Measurements from ENCODE around the gene OR13C4. TPM values are rescaled to one million over a fixed set of nuclear protein-coding genes. Genes with fewer than 3 reads are reported as not detected.

The OR13C4 gene
- total and polyA plus RNA-seq, 2 of the 4 experiments (the other 2 are of a cell fraction) = not detected

DNA sequence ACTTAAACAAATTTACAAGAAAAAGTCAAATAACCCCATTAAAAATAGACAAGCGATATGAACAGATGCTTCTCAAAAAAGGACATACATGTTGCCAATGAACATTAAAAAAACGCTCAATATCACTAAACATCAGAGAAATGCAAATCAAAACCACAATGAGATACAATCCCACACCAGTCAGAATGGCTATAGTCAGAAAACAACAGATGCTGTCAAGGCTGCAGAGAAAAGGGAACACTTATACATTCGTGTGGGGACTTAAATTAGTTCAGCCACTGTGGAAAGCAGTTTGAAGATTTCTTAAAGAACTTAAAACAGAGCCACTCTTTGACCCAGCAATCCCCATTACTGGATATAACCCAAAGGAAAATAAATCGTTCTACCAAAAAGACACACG, 12.1 kb downstream of the OR13C4 start:
- Histone ChIP-seq H3K9me3 (ENCODE audit: control insufficient read depth, insufficient read depth, low read length) (peaks cover 3% of the 10 kb centered on the region; the same call in 1 of the 2 replicates), H3K4me3 (ENCODE audit: insufficient read depth, low read depth, low read length) (no peak overlapping the region), H2BK5ac (ENCODE audit: low read depth, low read length, poor library complexity, severe bottlenecking) (no peak overlapping the region), H3K36me3 (ENCODE audit: control insufficient read depth, insufficient read depth, low read length) (no peaks in the 10 kb centered on the region), H3K18ac (ENCODE audit: low read depth, low read length) (no peak overlapping the region), H4K91ac (ENCODE audit: insufficient read depth, low read depth, low read length) (no peak overlapping the region), H3K14ac (replicated peaks; ENCODE audit: low read depth, low read length) (no peak overlapping the region), H3K23ac (ENCODE audit: low read depth, low read length) (no peak overlapping the region), H3K9me1 (ENCODE audit: insufficient read depth, low read length) (no peaks in the 10 kb centered on the region), H2AK9ac (replicated peaks; ENCODE audit: low read depth, low read length, poor library complexity) (no peak overlapping the region), H3K4ac (ENCODE audit: low read depth, low read length) (no peak overlapping the region), H4K8ac (ENCODE audit: low read depth in 2 of 2, low read length in 2 of 2) (no peak overlapping the region), H3K27me3 (ENCODE audit: control insufficient read depth, insufficient read depth, low read length) (no peaks in the 10 kb centered on the region), H3K9ac (ENCODE audit: low read depth, low read length) (no peak overlapping the region), H2AFZ (replicated peaks; ENCODE audit: low read length, poor library complexity) (no peak overlapping the region), H2BK120ac (ENCODE audit: low read depth, low read length) (no peak overlapping the region), H4K5ac (ENCODE audit: low read depth, low read length) (no peak overlapping the region), H3K79me1 (ENCODE audit: low read depth in 1 of 2, low read length in 2 of 2) (no peaks in the 10 kb centered on the region), H3K4me1 (ENCODE audit: control insufficient read depth, insufficient read depth, low read length) (no peaks in the 10 kb centered on the region), H4K20me1 (ENCODE audit: insufficient read depth, low read length) (no peaks in the 10 kb centered on the region), H2BK20ac (ENCODE audit: low read depth, low read length) (no peak overlapping the region), H3K56ac (ENCODE audit: extremely low read depth, insufficient read depth, low read length) (no peak overlapping the region), H2BK15ac (ENCODE audit: low read depth, low read length) (no peak overlapping the region), H2AK5ac (ENCODE audit: low read depth, low read length) (no peak overlapping the region), H3K4me2 (ENCODE audit: low read depth, low read length) (no peak overlapping the region), H3K27ac (ENCODE audit: insufficient read depth, low read length) (no peak overlapping the region)
- CTCF ChIA-PET = no interaction called here
- BruUV-seq (replicated peaks) = no TSS peak
- dilution Hi-C loops (cut with HindIII; ENCODE audit: low sequenced_read_pairs, unreplicated experiment) = no loop called here
- TF ChIP-seq MAZ (IDR thresholded peaks at IDR 0.05; ENCODE audit: borderline replicate concordance, low read depth, low read length) (no peak), CEBPB (IDR thresholded peaks at IDR 0.05; ENCODE audit: low read depth, low read length) (no peak), NFE2L2 (IDR thresholded peaks at IDR 0.05; ENCODE audit: low read depth, low read length) (no peak), SMC3 (IDR thresholded peaks at IDR 0.05; ENCODE audit: low read depth, low read length) (no peak), RAD21 (IDR thresholded peaks at IDR 0.05; ENCODE audit: low read length) (no peak), RCOR1 (IDR thresholded peaks at IDR 0.05; ENCODE audit: insufficient replicate concordance, low read length) (no peak), RFX5 (IDR thresholded peaks at IDR 0.05; ENCODE audit: low read depth, low read length) (no peak), BHLHE40 (IDR thresholded peaks at IDR 0.05; ENCODE audit: low read depth, low read length) (no peak), POLR2A (IDR thresholded peaks at IDR 0.05; ENCODE audit: low read depth, low read length) (no peak), FOS (IDR thresholded peaks at IDR 0.05; ENCODE audit: low read depth, low read length) (no peak), MAFK (IDR thresholded peaks at IDR 0.05; ENCODE audit: low read depth, low read length) (no peak), MXI1 (IDR thresholded peaks at IDR 0.05; ENCODE audit: borderline replicate concordance, low read depth, low read length) (no peak), CHD1 (IDR thresholded peaks at IDR 0.05; ENCODE audit: low read depth, low read length) (no peak)
- TF ChIP-seq, protein P1, sequence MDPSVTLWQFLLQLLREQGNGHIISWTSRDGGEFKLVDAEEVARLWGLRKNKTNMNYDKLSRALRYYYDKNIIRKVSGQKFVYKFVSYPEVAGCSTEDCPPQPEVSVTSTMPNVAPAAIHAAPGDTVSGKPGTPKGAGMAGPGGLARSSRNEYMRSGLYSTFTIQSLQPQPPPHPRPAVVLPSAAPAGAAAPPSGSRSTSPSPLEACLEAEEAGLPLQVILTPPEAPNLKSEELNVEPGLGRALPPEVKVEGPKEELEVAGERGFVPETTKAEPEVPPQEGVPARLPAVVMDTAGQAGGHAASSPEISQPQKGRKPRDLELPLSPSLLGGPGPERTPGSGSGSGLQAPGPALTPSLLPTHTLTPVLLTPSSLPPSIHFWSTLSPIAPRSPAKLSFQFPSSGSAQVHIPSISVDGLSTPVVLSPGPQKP (IDR thresholded peaks at IDR 0.05; ENCODE audit: borderline replicate concordance, low read depth, low read length) = no peak
- TF ChIP-seq, protein P2, sequence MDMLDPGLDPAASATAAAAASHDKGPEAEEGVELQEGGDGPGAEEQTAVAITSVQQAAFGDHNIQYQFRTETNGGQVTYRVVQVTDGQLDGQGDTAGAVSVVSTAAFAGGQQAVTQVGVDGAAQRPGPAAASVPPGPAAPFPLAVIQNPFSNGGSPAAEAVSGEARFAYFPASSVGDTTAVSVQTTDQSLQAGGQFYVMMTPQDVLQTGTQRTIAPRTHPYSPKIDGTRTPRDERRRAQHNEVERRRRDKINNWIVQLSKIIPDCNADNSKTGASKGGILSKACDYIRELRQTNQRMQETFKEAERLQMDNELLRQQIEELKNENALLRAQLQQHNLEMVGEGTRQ (IDR thresholded peaks at IDR 0.05; ENCODE audit: low read depth, low read length) = no peak
- TF ChIP-seq, protein P3, sequence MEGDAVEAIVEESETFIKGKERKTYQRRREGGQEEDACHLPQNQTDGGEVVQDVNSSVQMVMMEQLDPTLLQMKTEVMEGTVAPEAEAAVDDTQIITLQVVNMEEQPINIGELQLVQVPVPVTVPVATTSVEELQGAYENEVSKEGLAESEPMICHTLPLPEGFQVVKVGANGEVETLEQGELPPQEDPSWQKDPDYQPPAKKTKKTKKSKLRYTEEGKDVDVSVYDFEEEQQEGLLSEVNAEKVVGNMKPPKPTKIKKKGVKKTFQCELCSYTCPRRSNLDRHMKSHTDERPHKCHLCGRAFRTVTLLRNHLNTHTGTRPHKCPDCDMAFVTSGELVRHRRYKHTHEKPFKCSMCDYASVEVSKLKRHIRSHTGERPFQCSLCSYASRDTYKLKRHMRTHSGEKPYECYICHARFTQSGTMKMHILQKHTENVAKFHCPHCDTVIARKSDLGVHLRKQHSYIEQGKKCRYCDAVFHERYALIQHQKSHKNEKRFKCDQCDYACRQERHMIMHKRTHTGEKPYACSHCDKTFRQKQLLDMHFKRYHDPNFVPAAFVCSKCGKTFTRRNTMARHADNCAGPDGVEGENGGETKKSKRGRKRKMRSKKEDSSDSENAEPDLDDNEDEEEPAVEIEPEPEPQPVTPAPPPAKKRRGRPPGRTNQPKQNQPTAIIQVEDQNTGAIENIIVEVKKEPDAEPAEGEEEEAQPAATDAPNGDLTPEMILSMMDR (conservative IDR thresholded peaks at IDR 0.05; ENCODE audit: low read depth, low read length) = no peak
- WGBS, 2 experiments (ENCODE audit: extremely low coverage in 2 of 2, insufficient read length in 1 of 2) = no CpG with 5 or more reads among the region's 5 CpGs
- in situ Hi-C loops (cut with MboI; ENCODE audit: low sequenced_read_pairs) = no loop called here
- ATAC-seq (ENCODE audit: low read depth) (no peak), DNase-seq (no peak)
- intact Hi-C loops (cut with micrococcal nuclease) = loop anchor here (10.0 kb wide), 1 partner anchor 60 kb away; no protein-coding TSS in a partner anchor
- POLR2A ChIA-PET (ENCODE audit: unreplicated experiment) = no interaction called here

All from IMR-90 (cell line).